HG02970 (cell line): ENCODE data around the gene CHD6.

Source experiments
- ATAC-seq: cut with Tn5 transposase; IDR thresholded peaks from one replicate; pipeline ENCODE4 v1.9.1; 2021; ENCODE audit warnings: mild to moderate bottlenecking, moderate library complexity, moderate number of reproducible peaks; ENCODE audit not compliant: unreplicated experiment, low FRiP score

Gene CHD6

GRCh38 chr20:41594514-41595322 lies 23.5 kb downstream of the CHD6 start:
- no peak for ATAC-seq

- no peak for ATAC-seq
Measured at GRCh38 chr20:41592516-41593216, 25.5 kb downstream of the CHD6 start.

DNA sequence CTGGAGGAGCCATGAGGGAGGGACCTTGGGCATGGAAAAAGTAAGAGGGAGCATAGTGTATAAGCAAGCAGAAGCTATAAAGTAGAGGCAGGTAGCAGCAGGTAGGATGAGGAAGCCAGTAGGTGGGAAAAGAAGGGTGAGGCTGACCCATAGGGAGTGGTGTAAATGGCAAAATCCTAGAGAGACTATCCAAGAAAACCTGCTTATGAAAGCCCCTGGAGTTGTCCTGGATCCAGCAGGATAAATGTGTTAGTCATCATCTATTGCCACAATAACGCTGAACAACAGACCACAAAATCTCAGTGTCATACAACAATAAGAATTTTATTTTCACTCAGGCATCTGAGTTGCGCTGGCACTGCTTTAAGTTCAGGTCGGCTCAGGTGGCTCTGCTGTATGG lies 30.2 kb downstream of the CHD6 start:
- ATAC-seq = no peak

GRCh38 chr20:41587523-41587922 lies 30.7 kb downstream of the CHD6 start:
- ATAC-seq = no peak

DNA sequence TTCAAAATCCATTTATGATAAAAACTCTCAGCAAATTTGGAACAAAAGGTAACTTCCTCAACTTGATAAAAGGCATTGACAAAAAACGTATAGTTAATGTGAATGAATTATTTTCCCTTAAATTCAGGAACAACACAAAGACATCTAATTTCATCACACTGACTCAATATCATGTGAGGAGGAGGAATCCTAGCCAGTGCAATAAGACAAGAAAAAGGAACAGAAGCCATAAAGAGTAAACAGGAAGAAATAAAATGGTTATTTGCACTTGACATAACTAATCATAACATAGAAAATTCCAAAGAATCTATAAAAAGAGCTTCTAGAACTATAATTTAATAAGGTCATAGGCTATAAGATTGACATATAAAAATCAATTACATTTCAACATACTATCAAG lies 31.4 kb downstream of the CHD6 start:
- ATAC-seq = no peak

- ATAC-seq = no peak
Measured at GRCh38 chr20:41580350-41580749, 37.8 kb downstream of the CHD6 start.

- no peak for ATAC-seq
Measured at GRCh38 chr20:41577129-41578009, 40.8 kb downstream of the CHD6 start.

- ATAC-seq = no peak
Measured at GRCh38 chr20:41575412-41575811, 42.8 kb downstream of the CHD6 start.

DNA sequence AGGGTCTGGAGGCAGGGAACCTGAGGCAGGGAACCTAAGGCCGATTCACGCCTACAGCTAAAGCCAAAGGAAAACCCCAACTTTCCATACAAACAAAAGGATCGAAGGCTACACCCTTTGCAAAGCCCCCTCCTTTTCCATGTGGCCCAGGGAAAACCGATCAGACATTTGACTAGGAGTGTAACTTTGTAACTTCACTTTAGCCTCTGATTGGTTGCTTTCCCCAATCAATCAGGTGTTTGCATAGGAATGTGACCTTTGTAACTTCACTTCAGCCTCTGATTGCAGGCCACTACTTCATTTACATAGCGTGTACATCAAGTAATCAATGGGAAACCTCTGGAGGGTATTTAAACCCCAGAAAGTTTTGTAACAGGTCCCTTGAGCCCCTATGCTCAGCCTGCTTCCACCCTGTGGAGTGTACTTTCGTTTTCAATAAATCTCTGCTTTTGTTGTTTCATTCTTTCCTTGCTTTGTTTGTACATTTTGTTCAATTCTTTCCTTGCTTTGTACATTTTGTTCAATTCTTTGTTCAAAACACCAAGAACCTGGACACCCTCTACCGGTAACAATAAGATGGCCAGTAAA lies 43.3 kb downstream of the CHD6 start:
- no peak for ATAC-seq

DNA sequence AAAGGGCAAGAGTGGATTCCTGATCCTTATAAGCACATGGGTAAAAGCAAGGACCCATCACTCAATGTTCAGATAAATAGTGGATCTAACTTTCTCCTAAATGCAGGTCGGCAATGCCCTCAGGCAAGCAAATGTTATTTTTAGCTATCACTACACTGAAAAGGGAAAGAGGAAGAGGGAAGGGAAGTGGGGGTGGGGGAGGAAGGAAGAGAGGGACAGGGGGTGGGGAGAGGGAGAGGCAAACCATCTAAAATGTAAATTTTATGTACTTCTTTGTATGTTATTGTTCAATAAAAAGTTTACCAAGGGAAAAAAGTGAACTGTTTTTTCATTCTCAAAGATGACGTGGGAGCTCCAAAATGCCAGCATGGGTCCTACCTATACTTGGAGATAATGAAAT lies 44.2 kb downstream of the CHD6 start:
- no peak for ATAC-seq

- ATAC-seq = no peak
Measured at GRCh38 chr20:41572010-41572572, 46.1 kb downstream of the CHD6 start.

- ATAC-seq = no peak
Measured at GRCh38 chr20:41571006-41571405, 47.2 kb downstream of the CHD6 start.

GRCh38 chr20:41570557-41570956 lies 47.6 kb downstream of the CHD6 start:
- ATAC-seq = no peak

- no peak for ATAC-seq
Measured at GRCh38 chr20:41567615-41568014, 50.6 kb downstream of the CHD6 start.

GRCh38 chr20:41566896-41567527 lies 51.2 kb downstream of the CHD6 start:
- no peak for ATAC-seq

DNA sequence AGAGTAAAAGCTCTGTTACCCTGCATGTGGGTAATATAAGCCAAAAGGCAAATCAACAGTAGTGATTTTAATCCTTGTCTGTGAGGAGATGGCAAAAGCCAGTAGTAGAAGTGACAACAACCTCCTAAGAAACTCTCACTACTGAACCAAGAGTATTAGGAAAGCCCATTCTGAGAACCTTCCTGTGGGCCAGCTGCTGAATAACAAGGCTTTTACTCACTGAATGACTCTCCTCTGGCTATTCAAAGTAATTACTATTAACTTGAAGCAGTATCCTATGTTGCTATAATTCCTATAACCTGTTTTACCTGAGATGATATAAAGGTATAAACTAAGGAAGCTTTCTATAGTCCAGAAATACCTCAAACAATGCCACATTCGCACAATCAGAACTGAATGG lies 55.1 kb downstream of the CHD6 start:
- ATAC-seq = no peak

DNA sequence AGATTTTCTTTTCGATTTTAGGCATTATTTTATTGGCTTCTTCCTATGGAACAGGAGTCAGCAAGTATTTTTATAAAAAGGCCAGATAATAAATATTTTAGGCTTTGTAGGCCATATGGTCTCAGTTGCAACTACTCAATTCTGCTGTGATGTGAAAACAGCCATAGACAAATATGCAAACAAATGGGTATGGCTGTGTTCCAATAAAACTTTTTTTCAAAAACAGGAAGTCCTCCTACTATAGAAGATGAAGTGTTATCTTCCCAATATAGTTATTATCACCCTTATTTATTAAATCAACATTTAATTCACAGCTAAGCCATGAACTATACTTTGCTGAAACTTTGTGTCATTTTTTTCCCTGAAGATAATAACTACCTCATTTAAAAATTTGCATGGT lies 57.2 kb downstream of the CHD6 start:
- no peak for ATAC-seq

GRCh38 chr20:41559658-41560057 lies 58.5 kb downstream of the CHD6 start:
- no peak for ATAC-seq

DNA sequence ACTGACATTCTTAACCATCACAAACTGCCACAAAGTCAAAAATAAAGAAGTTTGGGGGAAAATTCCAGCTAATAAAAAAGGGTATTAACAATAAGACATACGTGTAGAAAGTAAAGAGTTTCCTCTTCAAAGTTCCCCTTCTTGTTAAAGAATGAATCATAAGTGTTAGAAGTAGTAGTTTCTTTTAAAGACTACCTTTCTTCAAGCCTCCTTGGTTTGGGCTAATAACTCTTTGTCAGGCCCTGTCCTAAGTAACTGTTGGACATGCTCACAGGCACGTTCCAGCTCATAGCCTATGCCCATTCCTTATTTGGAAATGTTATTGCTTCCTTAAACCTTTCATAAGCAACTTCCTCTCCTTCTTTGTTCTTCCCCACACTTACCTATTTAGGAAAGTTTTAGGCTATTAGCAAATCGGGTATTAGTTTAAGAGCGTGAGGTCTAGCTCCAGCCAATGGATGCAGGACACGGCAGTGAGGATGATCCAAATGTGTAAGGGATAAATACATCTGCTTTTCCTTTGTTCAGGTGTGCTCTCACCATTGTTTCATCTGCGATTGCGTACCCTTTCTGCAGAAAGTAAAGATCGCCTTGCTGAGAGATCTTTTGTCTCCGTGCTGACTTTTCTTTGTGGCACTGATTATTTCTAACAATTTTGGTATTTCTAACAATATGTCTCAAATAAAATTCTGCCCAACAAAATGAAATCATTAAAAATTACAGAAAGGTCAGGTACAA lies 64.9 kb downstream of the CHD6 start:
- no peak for ATAC-seq
